ENCODE data around the gene CTPS2.

The CTPS2 gene

DNA sequence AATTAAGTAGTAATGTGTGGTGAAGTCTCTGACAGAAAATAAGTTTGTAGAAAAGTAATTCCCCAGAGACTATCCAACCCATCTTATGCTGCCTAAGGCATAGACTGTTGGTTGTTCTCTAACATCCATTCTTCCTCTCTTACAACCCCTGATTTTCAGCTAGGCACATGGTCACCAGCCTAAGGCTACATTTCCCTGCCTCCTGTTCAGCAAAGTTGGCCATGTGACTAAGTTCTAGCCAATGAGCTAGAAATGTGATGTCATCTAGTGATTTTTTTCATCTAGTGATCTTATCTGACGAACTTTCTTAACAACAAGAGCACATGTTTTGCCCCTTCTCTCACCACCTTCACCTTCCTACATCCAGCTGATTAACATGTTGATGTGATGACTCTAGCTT, 164.8 kb downstream of the CTPS2 start:
- DNase-seq = no peak

DNA sequence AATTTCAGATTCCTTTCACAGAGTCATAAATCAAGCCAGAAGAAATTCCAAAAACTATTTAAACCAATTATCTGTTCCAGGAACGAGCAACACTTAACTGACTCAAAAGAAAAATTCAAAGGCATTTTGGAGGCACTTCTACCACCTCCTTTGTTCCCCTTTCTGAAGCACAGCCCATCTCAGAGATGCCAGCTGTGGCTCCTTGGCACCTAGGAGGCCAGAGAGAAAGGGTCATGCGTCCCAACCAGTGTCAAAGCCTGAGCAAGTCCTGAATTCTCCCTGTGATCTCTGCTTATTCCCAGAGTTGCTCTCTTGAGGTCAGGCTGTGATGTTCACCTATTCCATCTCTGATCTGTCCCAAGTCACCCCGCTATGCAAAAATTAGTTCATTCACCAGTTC, 167.5 kb downstream of the CTPS2 start:
- no peak for DNase-seq
